Muscle layer of duodenum (tissue), 2 donors: ENCODE results near the gene DYNC2H1.

Experiments
- H3K27ac ChIP-seq: one replicate; pipeline ENCODE4 v1.7.0; 2013; ENCODE audit warnings: mild to moderate bottlenecking, low read length
- H3K27me3 ChIP-seq: one replicate; pipeline ENCODE4 v1.7.0; 2013; ENCODE audit warnings: low read depth, mild to moderate bottlenecking, control low read depth, low read length
- H3K36me3 ChIP-seq, 2 donors: one replicate each; pipeline ENCODE4 v1.7.0; 2013; ENCODE audit warnings: low read length in 2 of 2, control low read depth in 1 of 2, mild to moderate bottlenecking in 1 of 2; ENCODE audit not compliant: insufficient read depth in 2 of 2, control insufficient read depth in 1 of 2
- H3K4me1 ChIP-seq, 2 donors: one replicate each; pipeline ENCODE4 v1.7.0; 2013; ENCODE audit warnings: low read length in 2 of 2, mild to moderate bottlenecking in 2 of 2, control low read depth in 1 of 2, moderate library complexity in 1 of 2; ENCODE audit not compliant: insufficient read depth in 2 of 2, control insufficient read depth in 1 of 2
- H3K4me3 ChIP-seq, 2 donors: one replicate each; pipeline ENCODE4 v1.7.0; 2013; ENCODE audit warnings: low read length in 2 of 2, low read depth in 1 of 2, mild to moderate bottlenecking in 1 of 2
- H3K9me3 ChIP-seq, 2 donors: one replicate each; pipeline ENCODE4 v1.7.0; 2013; ENCODE audit warnings: low read length in 2 of 2, control low read depth in 1 of 2, mild to moderate bottlenecking in 1 of 2; ENCODE audit not compliant: control insufficient read depth in 1 of 2
- donor health status: healthy.

DYNC2H1 gene

GRCh38 chr11:103220133-103220532 lies 110.9 kb downstream of the DYNC2H1 start:
- peaks cover 0 to 4% of the 10 kb centered on the region in 2 donors for H3K9me3 ChIP-seq
- H3K4me3 ChIP-seq: no peak overlapping the region
- no peak overlapping the region for H3K27ac ChIP-seq
- H3K4me1 ChIP-seq: no peaks in the 10 kb centered on the region
- H3K36me3 ChIP-seq: peaks cover 0 to 6% of the 10 kb centered on the region in 2 donors
- no peaks in the 10 kb centered on the region for H3K27me3 ChIP-seq

DNA sequence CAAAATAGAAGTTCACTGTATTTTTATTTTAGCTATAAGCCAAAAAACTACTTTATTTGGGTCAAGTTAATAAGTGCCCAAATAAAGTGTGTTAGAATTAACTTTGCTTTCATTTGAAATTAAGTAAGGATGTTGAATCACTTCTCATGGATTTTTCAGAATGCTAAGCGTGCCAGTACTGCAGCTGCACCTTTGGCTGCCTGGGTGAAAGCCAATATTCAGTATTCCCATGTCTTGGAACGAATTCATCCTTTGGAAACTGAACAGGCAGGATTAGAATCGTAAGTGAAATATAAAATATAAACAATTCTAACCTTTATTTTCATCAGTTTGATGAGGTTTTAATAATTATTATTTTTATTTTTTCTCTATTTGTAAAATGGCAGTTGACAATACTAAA lies 113.6 kb downstream of the DYNC2H1 start:
- no peak overlapping the region for H3K27ac ChIP-seq
- no peaks in the 10 kb centered on the region for H3K4me1 ChIP-seq
- H3K27me3 ChIP-seq: no peaks in the 10 kb centered on the region
- H3K4me3 ChIP-seq: no peak overlapping the region
- peaks cover 0 to 4% of the 10 kb centered on the region in 2 donors for H3K9me3 ChIP-seq
- peaks cover 0 to 6% of the 10 kb centered on the region in 2 donors for H3K36me3 ChIP-seq

- H3K4me1 ChIP-seq: no peaks in the 10 kb centered on the region
- no peak overlapping the region for H3K27ac ChIP-seq
- H3K9me3 ChIP-seq: peaks cover 0 to 4% of the 10 kb centered on the region in 2 donors
- H3K27me3 ChIP-seq: no peaks in the 10 kb centered on the region
- H3K4me3 ChIP-seq: no peak overlapping the region
- peaks cover 0 to 6% of the 10 kb centered on the region in 2 donors for H3K36me3 ChIP-seq
Observed at GRCh38 chr11:103228807-103229206, 119.6 kb downstream of the DYNC2H1 start.

- Histone ChIP-seq H3K9me3 (no peaks in the 10 kb centered on the region), H3K27me3 (no peaks in the 10 kb centered on the region), H3K4me1 (no peaks in the 10 kb centered on the region), H3K36me3 (peaks cover 2 to 3% of the 10 kb centered on the region in 2 donors), H3K4me3 (no peak overlapping the region), H3K27ac (no peak overlapping the region)
Observed at GRCh38 chr11:103234974-103235373, 125.7 kb downstream of the DYNC2H1 start.

GRCh38 chr11:103241574-103241973 lies 132.3 kb downstream of the DYNC2H1 start:
- H3K4me1 ChIP-seq: no peaks in the 10 kb centered on the region
- H3K4me3 ChIP-seq: no peak overlapping the region
- peaks cover 9 to 12% of the 10 kb centered on the region in 2 donors for H3K36me3 ChIP-seq
- no peaks in the 10 kb centered on the region for H3K27me3 ChIP-seq
- no peak overlapping the region for H3K27ac ChIP-seq
- H3K9me3 ChIP-seq: no peaks in the 10 kb centered on the region

DNA sequence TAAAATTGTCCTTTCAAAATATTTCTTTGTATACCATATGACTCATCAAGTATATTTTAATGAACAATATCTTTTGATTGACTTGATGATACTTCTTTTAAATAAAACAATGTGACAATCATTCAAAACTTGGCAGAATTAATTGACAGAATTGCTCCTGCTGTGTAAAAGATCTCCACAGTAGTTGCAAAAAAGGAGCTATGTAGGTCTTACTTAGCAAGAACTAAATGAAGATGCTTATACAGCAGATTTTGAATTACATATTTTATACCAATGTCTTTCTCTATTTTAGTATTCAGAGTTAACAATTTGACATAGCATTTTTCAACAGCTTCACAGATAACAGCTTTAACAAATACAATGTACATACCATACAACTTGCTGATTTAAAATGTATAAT lies 144.9 kb downstream of the DYNC2H1 start:
- no peak overlapping the region for H3K4me3 ChIP-seq
- H3K4me1 ChIP-seq: no peaks in the 10 kb centered on the region
- H3K9me3 ChIP-seq: no peaks in the 10 kb centered on the region
- H3K36me3 ChIP-seq: peaks cover 0 to 15% of the 10 kb centered on the region in 2 donors
- H3K27ac ChIP-seq: no peak overlapping the region
- H3K27me3 ChIP-seq: no peaks in the 10 kb centered on the region

GRCh38 chr11:103257360-103257759 lies 148.1 kb downstream of the DYNC2H1 start:
- Histone ChIP-seq H3K36me3 (peaks cover 0 to 12% of the 10 kb centered on the region in 2 donors), H3K4me3 (no peak overlapping the region), H3K27me3 (no peaks in the 10 kb centered on the region), H3K27ac (no peak overlapping the region), H3K9me3 (no peaks in the 10 kb centered on the region), H3K4me1 (no peaks in the 10 kb centered on the region)

DNA sequence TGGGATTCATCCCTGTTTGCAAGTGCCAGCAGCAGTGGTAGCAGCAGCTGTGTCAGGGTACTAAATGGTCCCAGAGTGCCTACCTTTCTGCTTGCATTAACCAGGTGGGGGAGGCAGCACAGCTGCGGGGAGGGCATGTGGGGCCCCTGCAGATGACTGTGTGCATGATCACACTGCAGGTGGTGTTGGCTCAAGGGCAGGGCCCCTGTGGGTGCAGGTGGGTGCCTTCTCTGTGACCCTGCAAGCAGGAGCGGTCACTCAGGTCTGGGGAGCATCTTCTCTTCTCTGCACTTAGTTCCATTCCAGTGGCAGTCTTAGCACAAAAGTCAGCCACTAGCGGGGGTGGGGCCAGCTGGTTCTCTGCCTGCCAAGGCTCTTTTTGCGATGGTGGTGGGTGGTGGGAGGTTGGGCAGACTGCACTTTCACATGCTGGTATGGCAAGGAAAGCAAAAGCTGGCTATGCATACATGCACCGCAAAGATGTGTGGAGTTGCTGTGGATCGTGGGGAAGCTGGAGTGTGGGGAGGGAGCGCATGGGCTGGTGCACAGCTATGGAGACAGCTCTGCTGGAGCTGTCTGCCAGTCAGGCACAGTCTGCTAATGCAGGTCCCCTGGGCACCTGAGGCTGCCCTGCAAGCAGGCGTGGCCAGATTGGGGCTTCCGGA lies 157.1 kb downstream of the DYNC2H1 start:
- no peaks in the 10 kb centered on the region for H3K4me1 ChIP-seq
- H3K27me3 ChIP-seq: no peaks in the 10 kb centered on the region
- no peak overlapping the region for H3K4me3 ChIP-seq
- no peaks in the 10 kb centered on the region for H3K9me3 ChIP-seq
- H3K27ac ChIP-seq: no peak overlapping the region
- peaks cover 0 to 6% of the 10 kb centered on the region in 2 donors for H3K36me3 ChIP-seq

DNA sequence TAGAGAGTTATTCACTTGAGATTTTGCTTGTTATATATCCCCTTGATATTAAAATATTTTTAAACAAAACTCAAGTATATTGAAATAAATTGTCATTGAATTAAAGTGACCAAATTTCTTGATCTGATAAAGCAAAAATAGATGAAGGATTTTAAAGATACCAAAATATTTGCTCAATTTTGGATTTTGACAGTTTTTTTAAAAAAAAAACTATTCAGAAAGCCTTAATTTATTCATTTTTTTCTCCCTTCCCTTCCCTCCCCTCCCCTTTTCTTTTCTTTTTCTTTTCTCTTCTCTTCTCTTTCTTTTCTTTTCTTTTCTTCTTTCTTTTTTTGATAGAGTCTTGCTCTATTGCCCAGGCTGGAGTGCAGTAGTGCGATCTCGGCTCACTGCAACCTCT lies 163.7 kb downstream of the DYNC2H1 start:
- Histone ChIP-seq H3K4me3 (no peak overlapping the region), H3K27ac (no peak overlapping the region)

DNA sequence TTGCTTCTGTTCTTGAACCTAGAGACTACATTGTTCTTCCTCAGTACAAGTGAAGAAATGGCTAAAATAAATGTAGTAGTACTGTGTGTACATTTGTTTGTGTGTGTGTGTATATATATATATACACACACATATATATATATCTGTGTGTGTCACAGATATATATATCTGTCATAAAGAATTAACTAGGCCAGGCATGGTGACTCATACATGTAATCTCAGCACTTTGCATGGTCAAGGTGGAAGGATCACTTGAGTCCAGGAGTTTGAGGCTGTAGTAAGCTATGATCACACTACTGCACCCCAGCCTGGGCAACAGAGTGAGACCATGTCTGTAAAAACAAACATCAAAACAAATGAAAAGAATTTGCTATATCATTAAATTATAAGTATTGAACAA lies 164.8 kb downstream of the DYNC2H1 start:
- Histone ChIP-seq H3K4me3 (no peak overlapping the region), H3K9me3 (no peaks in the 10 kb centered on the region), H3K4me1 (no peaks in the 10 kb centered on the region), H3K27ac (no peak overlapping the region), H3K27me3 (no peaks in the 10 kb centered on the region), H3K36me3 (no peaks in the 10 kb centered on the region)

More for the DNA sequence above, 163.7 kb downstream of the DYNC2H1 start:
- no peaks in the 10 kb centered on the region for H3K4me1 ChIP-seq
- H3K27me3 ChIP-seq: no peaks in the 10 kb centered on the region
- no peaks in the 10 kb centered on the region for H3K36me3 ChIP-seq
- no peaks in the 10 kb centered on the region for H3K9me3 ChIP-seq

DNA sequence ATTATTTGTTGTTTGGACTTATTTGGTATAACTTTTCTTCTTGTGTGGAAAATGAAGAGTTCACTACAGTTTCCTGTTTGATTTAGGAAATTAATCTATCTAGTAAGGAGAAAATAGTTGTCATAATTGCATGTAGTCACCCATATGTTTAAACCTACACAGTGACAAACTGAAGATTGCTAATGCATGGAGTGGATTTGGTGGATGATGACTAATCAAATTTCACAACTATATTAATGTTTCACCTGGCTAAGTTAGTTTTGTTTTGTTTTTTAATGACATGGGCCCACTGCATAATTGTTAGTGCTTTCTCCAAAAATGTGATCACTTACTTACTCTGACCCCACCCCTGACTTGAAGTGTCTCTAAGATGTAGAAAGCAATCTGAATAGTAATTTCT lies 170.6 kb downstream of the DYNC2H1 start:
- Histone ChIP-seq H3K27me3 (no peaks in the 10 kb centered on the region), H3K36me3 (peaks cover 0 to 9% of the 10 kb centered on the region in 2 donors), H3K4me3 (no peak overlapping the region), H3K4me1 (no peaks in the 10 kb centered on the region), H3K9me3 (no peaks in the 10 kb centered on the region), H3K27ac (no peak overlapping the region)

- no peaks in the 10 kb centered on the region for H3K9me3 ChIP-seq
- no peaks in the 10 kb centered on the region for H3K27me3 ChIP-seq
- H3K27ac ChIP-seq: no peak overlapping the region
- no peak overlapping the region for H3K4me3 ChIP-seq
- no peaks in the 10 kb centered on the region for H3K4me1 ChIP-seq
- peaks cover 1 to 11% of the 10 kb centered on the region in 2 donors for H3K36me3 ChIP-seq
Observed at GRCh38 chr11:103281301-103281700, 172.1 kb downstream of the DYNC2H1 start.
